Stimulated activated CD4-positive, alpha-beta T cell treated with anti-CD3 and anti-CD28 coated beads, Interleukin-15, amount 100 ng/mL, for 48 hours (primary cell): Measurements from ENCODE around the gene PEAK3.

Experiments
- DNase-seq, 2 donors: peaks; one replicate each; pipeline ENCODE4 v3.0.0-alpha.2; 2020; ENCODE audit warnings: low read depth in 2 of 2

PEAK3 gene, protein sequence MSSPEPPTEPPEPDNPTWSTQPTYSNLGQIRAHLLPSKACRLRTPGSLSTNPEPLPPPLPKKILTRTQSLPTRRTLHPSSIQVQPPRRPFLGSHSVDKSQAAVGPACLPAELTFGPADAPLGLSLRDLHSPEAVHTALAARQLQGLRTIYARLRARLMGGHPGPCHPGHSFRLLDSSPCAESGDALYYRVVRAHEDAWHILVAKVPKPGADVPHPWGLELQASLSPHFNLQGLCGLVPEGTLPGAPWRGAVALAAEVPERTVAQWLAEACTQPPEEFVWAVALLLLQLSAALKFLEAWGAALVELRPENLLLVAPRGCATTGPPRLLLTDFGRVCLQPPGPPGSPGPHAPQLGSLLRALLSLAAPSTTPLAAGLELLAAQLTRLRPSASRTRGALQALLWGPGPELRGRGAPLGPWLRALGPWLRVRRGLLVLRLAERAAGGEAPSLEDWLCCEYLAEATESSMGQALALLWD

GRCh38 chr19:2282062-2282861, at the start of gene PEAK3:
TSS of gene PEAK3 (minus strand) at chr19:2282175. CDS start at chr19:2280931, 1,244 bp downstream.
- DNase-seq, result no peak

GRCh38 chr19:2330632-2331284, 48.8 kb upstream of the PEAK3 start:
- no peak for DNase-seq

GRCh38 chr19:2330255-2330631, 48.3 kb upstream of the PEAK3 start:
- DNase-seq, result no peak

DNA sequence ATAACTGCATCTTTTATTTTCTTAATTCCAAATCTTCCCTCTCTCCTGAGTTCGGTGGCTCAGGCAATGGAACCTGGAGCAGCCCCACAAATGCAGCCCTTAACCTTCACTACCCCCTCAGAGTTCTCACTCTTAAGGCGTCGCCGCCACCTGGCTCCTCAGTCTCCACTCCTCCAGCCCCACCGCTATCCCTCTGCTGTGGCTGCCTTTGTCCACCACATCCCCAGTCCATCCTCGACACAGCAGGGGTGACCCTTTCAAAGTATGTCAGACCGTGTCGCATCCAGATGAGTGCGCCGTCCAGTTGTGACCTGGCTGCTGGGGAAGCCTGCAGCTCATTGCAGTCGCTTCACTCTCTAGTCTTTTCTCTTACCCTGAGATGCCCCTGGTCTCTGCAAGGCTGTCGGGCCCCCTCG, 47.5 kb upstream of the PEAK3 start:
- no peak for DNase-seq

DNA sequence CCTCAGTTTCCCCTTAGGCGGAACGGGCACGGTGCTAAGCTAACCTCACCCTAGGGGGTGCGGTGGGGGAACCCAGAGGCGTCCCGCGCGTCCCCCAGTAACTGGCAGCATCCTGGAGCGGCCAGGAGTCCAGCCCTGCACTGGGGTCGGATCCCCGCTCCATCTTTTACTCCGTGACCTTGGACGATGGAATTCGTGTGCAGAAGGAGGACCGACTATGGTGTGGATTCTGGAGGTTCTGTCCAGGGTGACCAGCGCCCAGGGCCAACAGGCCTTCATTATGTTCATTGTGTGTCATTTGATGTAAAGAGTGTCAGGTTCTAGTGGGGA, 47.1 kb upstream of the PEAK3 start:
- DNase-seq, result no peak

DNA sequence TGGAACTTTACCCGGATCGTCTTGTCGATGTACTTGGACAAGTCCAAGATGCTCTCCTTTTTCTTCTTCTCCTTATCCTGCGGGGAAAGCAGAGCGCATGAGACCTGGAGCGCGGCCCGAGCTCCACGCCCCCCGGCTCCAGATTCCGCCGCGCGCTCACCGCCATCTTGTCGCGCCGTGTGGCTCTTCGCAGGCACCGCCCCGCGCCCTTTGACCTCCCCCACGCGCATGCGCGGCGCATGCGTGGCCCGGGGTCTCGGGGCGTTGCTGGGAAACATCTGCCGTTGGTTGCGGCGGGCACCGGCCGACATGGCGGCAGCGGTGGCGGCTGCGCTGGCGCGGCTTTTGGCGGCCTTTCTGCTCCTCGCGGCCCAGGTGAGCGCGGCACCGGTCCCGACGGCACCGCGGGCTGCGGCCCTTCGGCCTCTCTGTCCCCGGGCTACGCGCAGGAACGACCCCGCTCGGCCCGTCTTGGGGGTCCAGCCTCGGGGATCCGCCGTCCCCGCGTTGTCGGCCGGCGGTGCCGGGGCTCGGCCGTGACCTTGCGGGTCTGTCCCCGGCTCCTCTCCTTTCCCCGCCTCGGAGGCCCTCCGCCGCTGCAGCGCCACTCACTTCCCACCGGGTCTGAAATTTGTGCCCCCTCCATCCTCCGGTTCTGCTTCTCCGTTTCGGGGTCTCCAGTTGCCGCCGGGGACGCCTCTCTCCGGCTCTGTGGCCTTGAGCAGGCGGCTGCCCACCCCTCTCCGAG, 46.6 kb upstream of the PEAK3 start, which contains the start of the genes LSM7 and SPPL2B:
Gene LSM7 (minus strand): TSS at position 186 of the 748 bp plus-strand sequence. CDS start 20 bp downstream, at position 166.
Gene SPPL2B (plus strand): TSS at position 284 of the 748 bp plus-strand sequence. CDS start 26 bp downstream, at position 310.
- peak; percentile 82 to 87 for DNase-seq

DNA sequence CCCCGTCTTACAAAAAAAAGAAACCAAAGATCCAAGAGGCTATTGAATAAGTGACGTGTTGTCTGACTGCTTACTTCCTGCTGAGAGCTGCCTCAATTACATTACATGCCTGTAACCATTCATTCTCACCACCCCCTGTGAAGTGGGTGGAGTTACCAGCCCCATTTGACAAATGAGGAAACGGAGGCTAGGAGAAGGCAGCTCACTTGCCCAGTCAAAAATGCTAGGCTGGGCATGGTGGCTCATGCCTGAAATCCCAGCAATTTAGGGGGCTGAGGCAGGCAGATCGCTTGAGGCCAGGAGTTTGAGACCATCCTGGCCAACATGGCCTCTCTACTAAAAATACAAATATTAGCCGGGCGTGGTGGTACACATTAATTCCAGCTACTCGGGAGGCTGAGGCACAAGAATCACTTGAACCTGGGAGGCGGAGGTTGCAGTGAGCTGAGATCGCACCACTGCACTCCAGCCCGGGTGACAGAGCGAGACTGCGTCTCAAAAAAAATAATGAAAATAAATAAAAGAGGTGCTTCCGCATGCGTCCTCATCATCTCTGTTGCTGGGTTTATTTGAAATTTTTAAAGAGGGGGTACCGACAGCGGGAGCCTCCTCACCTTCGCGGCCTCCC, 45.9 kb upstream of the PEAK3 start:
- peak; percentile 27 to 41 for DNase-seq

DNA sequence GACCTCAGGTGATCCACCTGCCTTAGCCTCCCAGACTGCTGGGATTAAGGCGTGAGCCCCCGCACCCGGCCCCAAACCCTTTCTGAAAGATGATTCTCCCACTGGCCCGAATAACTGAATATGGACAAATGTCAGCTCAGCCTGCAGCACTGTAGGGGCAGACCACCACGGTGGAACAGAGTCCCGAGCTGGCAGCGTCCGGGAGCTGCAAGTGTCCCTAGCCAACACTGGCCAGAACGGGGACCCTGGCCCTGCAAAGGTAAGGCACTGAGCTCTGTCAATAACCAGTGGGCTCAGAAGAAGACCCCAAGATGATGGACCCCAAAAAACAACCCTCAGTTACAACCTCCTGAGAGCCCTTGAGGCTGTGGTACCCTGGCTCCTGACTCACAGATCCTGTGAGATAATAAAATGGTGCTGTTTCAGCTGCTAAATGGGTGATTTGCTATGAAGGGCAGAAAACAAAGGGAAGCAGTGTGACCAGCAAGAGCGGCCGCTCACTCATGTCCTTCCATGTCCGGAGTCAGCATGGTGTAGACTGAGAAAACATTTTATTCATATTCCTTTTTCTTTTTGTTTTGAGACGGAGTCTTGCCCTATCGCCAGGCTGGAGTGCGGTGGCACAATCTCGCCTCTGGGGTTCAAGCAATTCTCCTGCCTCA, 44.9 kb upstream of the PEAK3 start:
- no peak for DNase-seq

- DNase-seq, result no peak
Observed at GRCh38 chr19:2325281-2326046, 43.5 kb upstream of the PEAK3 start.

DNA sequence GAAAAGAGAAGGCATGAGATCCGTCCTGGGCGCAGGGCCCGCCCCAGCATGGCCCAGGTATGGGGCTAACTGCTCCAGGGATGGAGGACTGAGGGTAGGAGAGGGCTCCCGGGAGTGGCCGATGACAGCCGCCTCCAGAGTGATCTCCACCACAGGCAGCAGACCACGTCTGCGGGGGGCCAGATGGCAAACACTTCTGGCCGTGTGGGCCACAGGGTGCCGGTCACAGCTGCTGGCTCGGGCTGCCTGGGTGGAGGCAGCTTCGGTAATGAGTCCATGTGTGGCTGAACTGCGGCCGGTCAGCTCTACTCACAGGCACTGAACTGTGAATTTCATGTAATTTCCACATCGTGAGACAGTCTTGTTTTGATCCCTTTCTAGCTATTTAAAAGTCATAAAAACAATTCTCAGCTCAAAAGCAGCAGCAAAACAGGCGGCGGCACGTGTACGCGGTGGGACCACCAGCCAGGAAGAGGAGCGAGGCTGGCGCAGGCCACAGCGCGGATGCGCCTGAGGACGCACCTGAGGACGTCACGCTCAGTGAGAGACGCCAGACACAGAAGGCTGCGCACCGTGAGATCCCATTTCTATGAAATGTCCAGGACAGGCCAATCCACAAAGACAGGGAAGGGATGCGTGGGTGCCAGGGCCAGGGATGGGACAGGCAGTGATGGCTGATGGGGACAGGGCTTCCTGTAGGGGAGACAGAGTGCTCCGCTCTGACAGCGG, 42.4 kb upstream of the PEAK3 start:
- DNase-seq, result no peak

DNA sequence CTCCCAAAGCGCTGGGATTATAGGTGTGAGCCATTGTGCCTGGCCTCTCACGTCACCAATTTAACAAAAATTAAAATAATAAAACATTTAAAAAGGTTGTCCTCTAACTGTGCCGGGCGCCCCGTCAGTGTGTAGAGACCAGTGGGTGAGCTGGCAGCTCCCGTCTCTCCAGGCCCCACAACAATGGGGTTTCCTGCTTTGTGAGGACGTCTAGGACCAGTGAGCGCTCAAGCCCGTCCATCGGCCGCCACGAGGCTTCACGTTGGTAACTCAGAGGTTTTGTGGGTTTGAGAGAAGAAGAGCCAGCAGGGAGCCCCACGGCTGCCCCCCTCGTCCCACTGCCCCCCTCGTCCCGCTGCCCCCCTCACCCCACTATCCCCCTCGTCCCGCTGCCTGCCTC, 41.7 kb upstream of the PEAK3 start:
- DNase-seq, result no peak

GRCh38 chr19:2321565-2322283, 39.7 kb upstream of the PEAK3 start:
- no peak for DNase-seq

GRCh38 chr19:2320939-2321338, 39.0 kb upstream of the PEAK3 start:
- DNase-seq, result no peak

DNA sequence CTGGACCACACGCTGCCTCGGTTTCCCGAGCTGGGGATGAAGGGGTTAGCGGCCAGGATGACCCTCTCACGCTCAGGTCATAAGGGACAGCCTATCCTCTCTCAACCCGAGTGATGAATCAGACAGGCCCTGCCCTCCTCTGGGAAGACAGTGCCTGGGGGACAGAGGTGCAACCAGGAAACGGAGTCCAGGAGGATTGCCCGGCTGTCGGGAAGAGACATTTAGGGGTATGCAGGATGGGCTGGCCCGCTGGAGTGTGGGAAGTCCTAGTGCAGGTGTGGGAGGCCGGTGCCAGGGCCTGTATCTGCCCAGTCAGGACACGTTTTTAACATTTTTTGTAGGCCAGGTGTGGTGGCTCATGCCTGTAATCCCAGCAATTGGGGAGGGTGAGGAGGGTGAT, 38.1 kb upstream of the PEAK3 start:
- DNase-seq, result no peak

GRCh38 chr19:2319551-2319950, 37.6 kb upstream of the PEAK3 start:
- DNase-seq, result no peak

DNA sequence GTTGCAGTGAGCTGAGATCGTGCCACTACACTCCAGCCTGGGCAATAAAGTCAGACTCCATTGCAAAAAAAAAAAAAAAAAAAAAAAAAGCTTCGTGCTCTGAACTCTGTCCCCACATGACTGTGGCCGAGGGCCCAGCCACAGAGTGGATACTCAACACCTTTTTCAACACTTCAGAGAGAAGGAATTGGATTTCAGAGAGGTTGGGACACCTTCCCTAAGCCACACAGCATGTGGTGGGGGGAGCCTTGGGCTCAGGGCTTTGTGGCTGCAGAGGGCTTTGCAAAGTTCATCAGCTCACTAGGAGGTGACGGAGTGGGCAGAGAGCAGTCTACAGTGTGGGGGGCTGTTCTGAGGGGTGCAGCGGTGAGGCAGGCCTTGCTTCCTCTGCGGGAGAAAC, 36.9 kb upstream of the PEAK3 start:
- no peak for DNase-seq

DNA sequence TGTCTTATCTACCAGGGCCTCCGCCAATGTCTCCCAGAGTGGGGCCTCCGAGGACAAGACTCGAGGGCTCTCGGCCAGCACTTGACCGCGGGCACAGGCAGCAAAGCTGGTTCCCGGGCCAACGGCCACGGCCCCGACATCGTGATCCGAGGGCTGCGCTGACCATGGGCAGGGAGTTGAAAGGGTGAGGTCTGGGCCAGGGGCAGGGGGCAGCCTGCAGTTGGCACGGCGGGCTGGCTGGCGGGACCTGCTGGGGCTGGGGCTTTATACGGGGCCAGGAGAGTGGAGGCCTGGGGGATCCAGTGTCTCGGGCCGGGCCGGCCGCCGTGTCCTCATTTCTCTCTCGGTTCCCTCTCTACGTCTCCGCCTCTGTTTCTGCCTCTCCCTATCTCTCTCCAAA, 35.8 kb upstream of the PEAK3 start:
- DNase-seq, result no peak

DNA sequence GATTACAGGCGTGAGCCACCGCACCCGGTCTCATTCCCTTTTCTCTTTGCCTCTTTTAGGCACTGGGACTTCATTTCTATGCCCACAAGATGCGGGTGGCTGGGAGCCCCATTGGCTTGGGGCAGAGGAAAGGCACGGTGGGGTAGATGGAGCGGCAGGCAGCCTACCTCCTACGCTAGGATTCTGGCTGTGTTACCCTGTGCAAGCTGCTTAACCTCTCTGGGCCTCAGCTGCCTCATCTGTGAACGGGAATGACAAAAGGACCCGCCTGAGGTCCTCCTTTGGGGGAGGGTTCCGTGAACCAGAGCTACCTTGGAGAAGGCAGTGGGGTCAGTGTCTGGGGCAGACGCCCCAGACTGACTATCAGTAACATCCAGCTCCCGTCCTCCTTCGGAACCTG, 35.3 kb upstream of the PEAK3 start:
- no peak for DNase-seq
